Panc1 (cell line): ENCODE data around the gene HOMER2. TPM values are rescaled to one million over a fixed set of nuclear protein-coding genes. Genes with fewer than 3 reads are reported as not detected.

Experiments
- ATAC-seq: fragments of 200-7000 bp; cut with Tn5 transposase; 2 replicates; pipeline ENCODE4 v1.9.1; 2020; ENCODE audit warnings: mild to moderate bottlenecking, moderate library complexity
- BruUV-seq: library from RNA; stranded (reverse); fragments of 400-500 nt; replicated peaks from 2 replicates; lab custom pipeline; 2021; lab: Mats Ljungman, UMichigan
- CTCF ChIA-PET: fragments of 300-600 bp; sonication (Branson Sonifier 250); formaldehyde crosslinking; loops from one replicate; lab custom pipeline; 2022; ENCODE audit warnings: antibody characterized with exemption; lab: Charles Lee
- POLR2A ChIA-PET: fragments of 300-600 bp; sonication (Branson Sonifier 250); formaldehyde crosslinking; loops from one replicate; lab custom pipeline; 2022; ENCODE audit warnings: antibody characterized with exemption; lab: Charles Lee
- DNase-seq: peaks from one replicate; pipeline ENCODE4 v3.0.0-alpha.2; 2010; ENCODE audit warnings: low read depth, low spot score
- H3K27ac ChIP-seq: 2 replicates; pipeline ENCODE4 v1.5.1; 2011; ENCODE audit warnings: mild to moderate bottlenecking, low read length, inconsistent platforms
- H3K27me3 ChIP-seq: fragments of 200-500 bp; sonication (Bioruptor generic); 2 replicates; pipeline ENCODE4 v1.6.0; 2014; ENCODE audit warnings: low read length, inconsistent platforms; ENCODE audit not compliant: control insufficient read depth, insufficient read depth
- H3K36me3 ChIP-seq: fragments of 200-500 bp; sonication (Bioruptor generic); 2 replicates; pipeline ENCODE4 v1.5.1; 2014; ENCODE audit warnings: inconsistent platforms, mild to moderate bottlenecking, low read length, moderate library complexity; ENCODE audit not compliant: control insufficient read depth, insufficient read depth
- H3K4me1 ChIP-seq: 2 replicates; pipeline ENCODE4 v1.5.1; 2011; ENCODE audit warnings: inconsistent platforms, mild to moderate bottlenecking, low read length, moderate library complexity; ENCODE audit not compliant: control insufficient read depth, insufficient read depth
- H3K4me3 ChIP-seq, 2 experiments: 2 replicates each; pipeline ENCODE4 v1.5.1; 2011 to 2012; ENCODE audit warnings: low read depth in 2 of 2, low read length in 2 of 2, mild to moderate bottlenecking in 2 of 2, inconsistent platforms in 1 of 2, moderate library complexity in 1 of 2
- H3K9me3 ChIP-seq: fragments of 200-500 bp; sonication (Bioruptor generic); 2 replicates; pipeline ENCODE4 v1.5.1; 2014; ENCODE audit warnings: low read depth, mild to moderate bottlenecking, inconsistent platforms, low read length, moderate library complexity; ENCODE audit not compliant: control insufficient read depth, insufficient read depth
- CTCF ChIP-seq: fragments of 450-650 bp; IDR thresholded peaks from 2 replicates; pipeline ENCODE4 v1.5.1; 2017; ENCODE audit warnings: mild to moderate bottlenecking
- POLR2AphosphoS5 ChIP-seq: IDR thresholded peaks from 2 replicates; pipeline ENCODE4 v1.6.1; 2012; ENCODE audit warnings: mild to moderate bottlenecking, low read depth, low read length, moderate library complexity
- REST ChIP-seq, 2 experiments: IDR thresholded peaks; 2 replicates each; pipeline ENCODE4 v1.6.1; 2011 to 2012; ENCODE audit warnings: low read depth in 2 of 2, control low read depth in 1 of 2, low read length in 1 of 2, mild to moderate bottlenecking in 1 of 2, moderate library complexity in 1 of 2; ENCODE audit not compliant: insufficient read depth in 1 of 2
- SIN3A ChIP-seq: IDR thresholded peaks from 2 replicates; pipeline ENCODE4 v1.6.1; 2012; ENCODE audit warnings: low read depth, mild to moderate bottlenecking, low read length, moderate library complexity, borderline replicate concordance; ENCODE audit not compliant: insufficient read depth
- TCF7L2 ChIP-seq: IDR thresholded peaks from 2 replicates; pipeline ENCODE4 v1.6.1; 2011; ENCODE audit warnings: mild to moderate bottlenecking, low read depth, low read length, inconsistent platforms
- in situ Hi-C: cut with HindIII; loops from 2 replicates; pipeline ENCODE4 v1.10.0; 2016; ENCODE audit warnings: low sequenced_read_pairs, low pct_unique_long_range_greater_than_20kb
- intact Hi-C: fragments of 100-400 bp; cut with micrococcal nuclease; formaldehyde crosslinking; loops from one replicate; pipeline ENCODE4 v1.10.0; 2022; ENCODE audit not compliant: unreplicated experiment
- total RNA-seq: library from RNA; stranded (reverse); gene quantifications from one replicate; pipeline ENCODE4 v1.2.1, GENCODE V29; 2021; ENCODE audit not compliant: unreplicated experiment

Gene HOMER2
- total RNA-seq, 1 experiment from 2014 or later = 35.9 TPM

- ChIA-PET POLR2A (interaction anchor here (0.7 kb wide), 1 partner anchor 239 kb away, joined by 4 read pairs; no protein-coding TSS in a partner anchor), CTCF (no interaction called here)
- Histone ChIP-seq H3K4me3 (no peak overlapping the region), H3K9me3 (no peaks in the 10 kb centered on the region), H3K27me3 (no peaks in the 10 kb centered on the region), H3K4me1 (no peaks in the 10 kb centered on the region), H3K27ac (no peak overlapping the region), H3K36me3 (peaks cover 42% of the 10 kb centered on the region)
- no peak for TF ChIP-seq REST (IDR thresholded peaks at IDR 0.05; ENCODE audit: insufficient read depth in 1 of 2, low read depth in 2 of 2, low read length in 1 of 2)
- TF ChIP-seq CTCF = no peak
- TF ChIP-seq POLR2AphosphoS5 = no peak
- TF ChIP-seq TCF7L2 = no peak
- TF ChIP-seq SIN3A = no peak
- in situ Hi-C loops (no loop called here), intact Hi-C loops (no loop called here)
- BruUV-seq = no TSS peak
- DNase-seq (no peak), ATAC-seq (no peak)
Observed at GRCh38 chr15:82820128-82820527, 132.4 kb downstream of the HOMER2 start.

GRCh38 chr15:82812994-82813393 is 139.5 kb downstream of the HOMER2 start:
- peaks cover 4% of the 10 kb centered on the region; the same call in 1 of the 2 replicates for H3K4me1 ChIP-seq
- DNase-seq (no peak), ATAC-seq (no peak)
- in situ Hi-C loops (no loop called here), intact Hi-C loops (no loop called here)
- TF ChIP-seq CTCF (no peak), REST (IDR thresholded peaks at IDR 0.05; ENCODE audit: insufficient read depth in 1 of 2, low read depth in 2 of 2, low read length in 1 of 2) (no peak), SIN3A (no peak), POLR2AphosphoS5 (no peak), TCF7L2 (no peak)
- ChIA-PET POLR2A (no interaction called here), CTCF (no interaction called here)
- H3K27me3 ChIP-seq = no peaks in the 10 kb centered on the region
- no peaks in the 10 kb centered on the region for H3K9me3 ChIP-seq
- no peak overlapping the region for H3K4me3 ChIP-seq
- H3K36me3 ChIP-seq = peaks cover 13% of the 10 kb centered on the region
- no TSS peak for BruUV-seq
- no peak overlapping the region for H3K27ac ChIP-seq
